ENCODE results near the gene TXNL4A.
"Not testable (repeated sequence)": the region's sequence is repeated elsewhere in the genome, so short reads cannot be mapped to it uniquely, and the experiment has no call there.

The TXNL4A gene

DNA sequence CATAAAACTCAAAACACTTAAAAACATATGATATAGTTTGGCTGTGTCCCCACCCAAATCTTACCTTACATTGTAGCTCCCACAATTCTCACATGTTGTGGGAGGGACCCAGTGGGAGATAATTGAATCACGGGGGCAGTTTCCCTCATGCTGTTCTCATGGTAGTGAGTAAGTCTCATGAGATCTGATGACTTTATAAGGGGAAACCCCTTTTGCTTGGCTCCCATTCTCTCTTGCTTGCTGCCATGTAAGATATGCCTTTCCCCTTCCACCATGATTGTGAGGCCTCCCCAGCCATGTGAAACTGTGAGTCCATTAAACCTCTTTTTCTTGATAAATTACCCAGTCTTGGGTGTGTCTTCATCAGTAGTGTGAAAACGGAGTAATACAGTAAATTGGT, 11.3 kb upstream of the TXNL4A start:
- WGBS, 2 experiments = 84 to 86% methylated on average over 2 of the region's 2 CpGs
- not testable (repeated sequence) for H3K4me1 ChIP-seq (ENCODE audit: control insufficient read depth, insufficient read depth, low read length); H3K27ac ChIP-seq (ENCODE audit: insufficient read depth, low read depth, low read length, poor library complexity, severe bottlenecking); H3K9me3 ChIP-seq (ENCODE audit: control insufficient read depth, low read length); H3K27me3 ChIP-seq (ENCODE audit: control insufficient read depth, insufficient read depth, low read length, poor library complexity, severe bottlenecking); H3K4me3 ChIP-seq (ENCODE audit: insufficient read depth, low read depth, low read length); H3K36me3 ChIP-seq (ENCODE audit: control insufficient read depth, insufficient read depth, low read length)

DNA sequence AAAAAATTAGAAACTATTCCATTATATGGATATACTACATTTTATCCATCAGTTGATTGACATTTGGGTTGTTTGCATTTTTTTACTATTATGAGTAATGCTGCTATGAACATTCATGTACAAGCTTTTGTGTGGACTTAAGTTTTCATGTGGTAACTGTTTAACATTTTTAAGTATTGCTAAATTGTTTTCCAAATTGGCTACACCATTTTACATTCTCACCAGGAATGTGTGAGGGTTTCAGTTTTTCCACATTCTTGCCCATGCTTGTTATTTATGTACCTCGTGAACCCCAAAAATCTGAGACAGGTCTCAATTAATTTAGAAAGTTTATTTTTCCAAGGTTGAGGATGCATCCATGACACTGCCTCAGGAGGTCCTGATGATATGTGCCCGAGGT, 3.1 kb upstream of the TXNL4A start:
- Histone ChIP-seq H3K36me3 (ENCODE audit: control insufficient read depth, insufficient read depth, low read length) (no peaks in the 10 kb centered on the region), H3K4me3 (ENCODE audit: insufficient read depth, low read depth, low read length) (no peak overlapping the region), H3K9me3 (ENCODE audit: control insufficient read depth, low read length) (no peaks in the 10 kb centered on the region), H3K27ac (ENCODE audit: insufficient read depth, low read depth, low read length, poor library complexity, severe bottlenecking) (no peak overlapping the region), H3K27me3 (ENCODE audit: control insufficient read depth, insufficient read depth, low read length, poor library complexity, severe bottlenecking) (no peaks in the 10 kb centered on the region), H3K4me1 (ENCODE audit: control insufficient read depth, insufficient read depth, low read length) (peaks cover 10% of the 10 kb centered on the region)
- WGBS, 2 experiments = 91% methylated on average over 2 of the region's 2 CpGs

DNA sequence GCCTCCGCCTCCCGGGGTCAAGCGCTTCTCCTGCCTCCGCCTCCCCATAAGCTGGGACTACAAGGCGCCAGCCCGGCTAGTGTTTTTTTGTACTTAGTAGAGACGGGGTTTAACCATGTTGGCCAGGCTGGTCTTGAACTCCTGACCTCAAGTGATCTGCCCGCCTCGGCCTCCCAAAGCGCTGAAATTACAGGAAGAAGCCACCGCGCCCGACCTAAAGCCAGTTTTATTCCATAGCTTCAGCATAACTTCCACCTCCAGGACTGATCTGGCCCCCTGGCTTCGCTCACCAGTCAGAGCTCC, 783 bp upstream of the TXNL4A start:
- H3K27ac ChIP-seq (ENCODE audit: insufficient read depth, low read depth, low read length, poor library complexity, severe bottlenecking) = no peak overlapping the region
- WGBS, 2 experiments = 79 to 86% methylated on average over 14 of the region's 14 CpGs
- peaks cover 6% of the 10 kb centered on the region for H3K36me3 ChIP-seq (ENCODE audit: control insufficient read depth, insufficient read depth, low read length)
- H3K9me3 ChIP-seq (ENCODE audit: control insufficient read depth, low read length) = no peaks in the 10 kb centered on the region
- H3K4me3 ChIP-seq (ENCODE audit: insufficient read depth, low read depth, low read length) = peak overlapping the region; percentile 84
- peaks cover 11% of the 10 kb centered on the region for H3K4me1 ChIP-seq (ENCODE audit: control insufficient read depth, insufficient read depth, low read length)
- H3K27me3 ChIP-seq (ENCODE audit: control insufficient read depth, insufficient read depth, low read length, poor library complexity, severe bottlenecking) = no peaks in the 10 kb centered on the region

DNA sequence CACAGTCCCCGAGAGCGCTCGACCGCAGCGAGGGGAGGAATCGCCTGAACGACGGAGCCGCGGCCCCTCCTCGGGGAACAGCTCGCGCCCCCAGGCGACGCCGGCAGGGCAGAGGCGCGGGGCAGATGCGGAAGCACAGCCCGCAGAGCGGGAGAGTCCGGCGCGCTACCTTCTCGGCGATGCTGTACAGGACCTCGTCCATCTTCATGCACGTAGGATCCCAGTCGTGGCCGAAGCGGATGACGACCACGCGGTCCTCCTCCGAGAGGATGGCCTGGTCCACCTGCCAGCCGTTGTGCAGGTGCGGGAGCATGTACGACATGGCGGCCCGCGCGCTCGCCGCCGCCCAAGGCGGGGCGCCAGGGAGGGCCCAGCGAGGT, 302 bp downstream of the TXNL4A start:
- Histone ChIP-seq H3K36me3 (ENCODE audit: control insufficient read depth, insufficient read depth, low read length) (peaks cover 6% of the 10 kb centered on the region), H3K4me1 (ENCODE audit: control insufficient read depth, insufficient read depth, low read length) (peaks cover 11% of the 10 kb centered on the region), H3K27me3 (ENCODE audit: control insufficient read depth, insufficient read depth, low read length, poor library complexity, severe bottlenecking) (no peaks in the 10 kb centered on the region), H3K27ac (ENCODE audit: insufficient read depth, low read depth, low read length, poor library complexity, severe bottlenecking) (peak overlapping the region; percentile 61), H3K9me3 (ENCODE audit: control insufficient read depth, low read length) (no peaks in the 10 kb centered on the region), H3K4me3 (ENCODE audit: insufficient read depth, low read depth, low read length) (peak overlapping the region; percentile 84)
- 0% methylated on average over 48 of the region's 48 CpGs for WGBS, 2 experiments

DNA sequence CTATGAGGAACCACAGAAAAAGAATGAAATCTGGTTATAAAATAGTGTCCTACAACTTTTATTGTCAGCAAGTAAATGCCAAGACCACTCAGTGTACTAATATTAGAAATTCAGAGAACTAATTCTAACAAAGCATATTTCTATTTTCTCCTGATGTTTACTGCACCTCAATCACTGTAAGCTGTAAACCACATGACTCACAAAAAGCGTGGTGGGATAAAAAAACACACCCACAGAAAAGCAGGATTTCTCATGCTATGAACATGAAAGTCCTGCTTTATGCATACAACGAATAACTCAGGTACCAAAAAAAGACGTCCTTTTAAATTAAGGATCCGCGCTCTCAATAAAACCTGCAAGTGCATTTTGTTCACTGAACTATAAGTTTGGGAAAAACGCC, 797 bp downstream of the TXNL4A start:
- 0 to 1% methylated on average over 5 to 6 of the region's 6 CpGs for WGBS, 2 experiments
- Histone ChIP-seq H3K36me3 (ENCODE audit: control insufficient read depth, insufficient read depth, low read length) (peaks cover 6% of the 10 kb centered on the region), H3K9me3 (ENCODE audit: control insufficient read depth, low read length) (no peaks in the 10 kb centered on the region), H3K27me3 (ENCODE audit: control insufficient read depth, insufficient read depth, low read length, poor library complexity, severe bottlenecking) (no peaks in the 10 kb centered on the region), H3K4me1 (ENCODE audit: control insufficient read depth, insufficient read depth, low read length) (peaks cover 11% of the 10 kb centered on the region), H3K4me3 (ENCODE audit: insufficient read depth, low read depth, low read length) (peak overlapping the region; percentile 84), H3K27ac (ENCODE audit: insufficient read depth, low read depth, low read length, poor library complexity, severe bottlenecking) (no peak overlapping the region)

DNA sequence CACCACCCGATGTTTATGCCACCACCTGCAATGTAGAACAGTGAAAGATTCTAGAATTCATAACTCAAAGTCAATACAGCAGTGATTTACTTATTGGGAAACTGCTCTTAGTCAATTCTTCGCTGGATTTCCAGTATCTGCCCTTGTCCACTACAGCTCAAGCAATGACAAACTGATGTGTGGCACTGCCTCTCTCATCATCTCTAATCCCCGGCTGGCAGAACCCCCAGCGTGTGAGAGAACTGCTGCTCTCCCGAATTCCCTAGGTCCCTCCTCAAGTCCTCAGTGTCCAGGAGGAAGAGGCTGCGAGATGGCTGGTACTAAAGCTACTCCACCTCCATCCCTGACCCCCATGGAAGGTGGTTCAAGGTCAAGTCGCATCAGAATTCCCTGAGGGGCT, 1.6 kb downstream of the TXNL4A start:
- Histone ChIP-seq H3K27ac (ENCODE audit: insufficient read depth, low read depth, low read length, poor library complexity, severe bottlenecking) (no peak overlapping the region), H3K9me3 (ENCODE audit: control insufficient read depth, low read length) (no peaks in the 10 kb centered on the region), H3K4me1 (ENCODE audit: control insufficient read depth, insufficient read depth, low read length) (peaks cover 11% of the 10 kb centered on the region), H3K36me3 (ENCODE audit: control insufficient read depth, insufficient read depth, low read length) (peaks cover 6% of the 10 kb centered on the region), H3K27me3 (ENCODE audit: control insufficient read depth, insufficient read depth, low read length, poor library complexity, severe bottlenecking) (no peaks in the 10 kb centered on the region), H3K4me3 (ENCODE audit: insufficient read depth, low read depth, low read length) (peak overlapping the region; percentile 8)
- WGBS, 2 experiments = 64 to 71% methylated on average over 7 of the region's 7 CpGs

DNA sequence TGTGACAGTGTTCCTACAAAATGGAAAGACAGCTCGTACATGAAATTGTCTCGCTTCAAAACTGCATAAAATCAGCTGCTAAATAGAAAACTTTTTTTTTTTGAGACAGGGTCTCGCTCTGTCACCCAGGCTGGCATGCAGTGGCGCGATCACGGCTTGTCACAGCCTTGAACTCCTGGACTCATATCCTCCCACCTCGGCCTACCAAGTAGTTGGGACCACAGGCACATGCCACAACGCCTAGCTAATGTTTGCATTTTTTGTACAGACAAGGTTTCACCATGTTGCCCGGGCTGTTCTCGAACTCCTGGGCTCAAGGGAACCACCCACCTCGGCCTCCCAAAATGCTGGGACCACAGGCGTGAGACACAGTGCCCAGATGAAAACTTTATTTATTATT, 3.2 kb downstream of the TXNL4A start:
- no peaks in the 10 kb centered on the region for H3K27me3 ChIP-seq (ENCODE audit: control insufficient read depth, insufficient read depth, low read length, poor library complexity, severe bottlenecking)
- 93 to 95% methylated on average over 12 of the region's 12 CpGs for WGBS, 2 experiments
- H3K4me3 ChIP-seq (ENCODE audit: insufficient read depth, low read depth, low read length) = no peak overlapping the region
- H3K4me1 ChIP-seq (ENCODE audit: control insufficient read depth, insufficient read depth, low read length) = peaks cover 11% of the 10 kb centered on the region
- H3K27ac ChIP-seq (ENCODE audit: insufficient read depth, low read depth, low read length, poor library complexity, severe bottlenecking) = no peak overlapping the region
- H3K9me3 ChIP-seq (ENCODE audit: control insufficient read depth, low read length) = no peaks in the 10 kb centered on the region
- H3K36me3 ChIP-seq (ENCODE audit: control insufficient read depth, insufficient read depth, low read length) = peaks cover 6% of the 10 kb centered on the region

DNA sequence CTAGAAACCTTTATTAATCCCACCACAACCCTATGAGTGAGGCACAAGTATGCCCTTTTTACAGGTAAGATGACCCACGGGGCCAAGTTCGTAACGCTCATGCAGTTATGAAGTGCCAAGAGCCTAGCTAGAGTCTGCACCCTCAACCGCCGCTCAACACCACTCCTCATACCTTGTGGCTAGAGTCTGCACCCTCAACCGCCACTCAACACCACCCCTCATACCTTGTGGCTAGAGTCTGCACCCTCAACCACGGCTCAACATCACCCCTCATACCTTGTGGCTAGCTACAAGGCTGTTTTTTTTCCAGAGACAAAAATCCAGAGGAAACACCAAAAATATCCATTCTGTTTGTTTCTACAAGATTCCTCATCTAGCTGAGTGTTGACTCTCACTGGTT, 4.6 kb downstream of the TXNL4A start:
- Histone ChIP-seq H3K27ac (ENCODE audit: insufficient read depth, low read depth, low read length, poor library complexity, severe bottlenecking) (no peak overlapping the region), H3K27me3 (ENCODE audit: control insufficient read depth, insufficient read depth, low read length, poor library complexity, severe bottlenecking) (no peaks in the 10 kb centered on the region), H3K4me3 (ENCODE audit: insufficient read depth, low read depth, low read length) (no peak overlapping the region), H3K9me3 (ENCODE audit: control insufficient read depth, low read length) (no peaks in the 10 kb centered on the region), H3K4me1 (ENCODE audit: control insufficient read depth, insufficient read depth, low read length) (peaks cover 11% of the 10 kb centered on the region), H3K36me3 (ENCODE audit: control insufficient read depth, insufficient read depth, low read length) (peaks cover 6% of the 10 kb centered on the region)
- 95 to 96% methylated on average over 7 of the region's 7 CpGs for WGBS, 2 experiments

DNA sequence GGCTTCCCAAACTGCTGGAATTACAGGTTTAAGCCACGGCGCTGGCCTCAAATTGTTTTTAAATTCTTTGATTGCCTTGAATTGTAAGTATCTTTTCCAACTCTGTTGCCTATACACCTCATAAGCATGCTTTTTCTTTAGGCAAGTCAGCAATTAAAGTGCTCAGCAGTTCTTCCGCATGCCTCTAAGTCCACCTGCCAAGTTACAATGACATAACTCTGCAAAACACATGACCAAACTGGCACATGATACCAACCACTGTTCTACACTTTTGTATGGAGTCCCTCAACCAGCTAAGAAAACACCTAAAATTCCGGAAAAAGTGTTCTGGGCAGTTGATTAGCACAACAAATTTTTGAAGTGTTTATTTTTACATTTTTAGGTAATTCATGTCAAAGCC, 5.1 kb downstream of the TXNL4A start:
- H3K27me3 ChIP-seq (ENCODE audit: control insufficient read depth, insufficient read depth, low read length, poor library complexity, severe bottlenecking) = no peaks in the 10 kb centered on the region
- H3K36me3 ChIP-seq (ENCODE audit: control insufficient read depth, insufficient read depth, low read length) = peaks cover 6% of the 10 kb centered on the region
- 94% methylated on average over 3 to 4 of the region's 4 CpGs for WGBS, 2 experiments
- H3K4me3 ChIP-seq (ENCODE audit: insufficient read depth, low read depth, low read length) = no peak overlapping the region
- no peaks in the 10 kb centered on the region for H3K9me3 ChIP-seq (ENCODE audit: control insufficient read depth, low read length)
- peaks cover 11% of the 10 kb centered on the region for H3K4me1 ChIP-seq (ENCODE audit: control insufficient read depth, insufficient read depth, low read length)
- no peak overlapping the region for H3K27ac ChIP-seq (ENCODE audit: insufficient read depth, low read depth, low read length, poor library complexity, severe bottlenecking)

DNA sequence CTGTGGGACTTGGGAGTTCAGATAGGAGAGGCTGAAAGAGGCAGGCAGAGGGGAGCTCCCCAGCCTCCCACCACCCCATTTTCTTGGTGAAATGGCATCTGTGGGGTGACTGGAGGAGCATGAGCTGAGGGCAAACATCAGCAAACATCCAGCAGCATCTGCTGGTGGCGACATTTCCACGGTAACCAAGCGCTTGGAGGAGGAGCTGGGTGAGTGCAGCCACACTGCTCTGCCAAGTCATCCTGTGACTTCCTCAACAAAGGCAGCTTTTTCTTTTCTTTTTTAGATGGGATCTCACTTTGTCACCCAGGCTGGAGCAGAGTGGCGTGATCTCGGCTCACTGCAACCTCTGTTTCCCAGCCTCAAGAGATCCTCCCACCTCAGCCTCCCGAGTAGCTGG, 5.6 kb downstream of the TXNL4A start:
- H3K4me3 ChIP-seq (ENCODE audit: insufficient read depth, low read depth, low read length) = no peak overlapping the region
- H3K27ac ChIP-seq (ENCODE audit: insufficient read depth, low read depth, low read length, poor library complexity, severe bottlenecking) = no peak overlapping the region
- H3K4me1 ChIP-seq (ENCODE audit: control insufficient read depth, insufficient read depth, low read length) = peaks cover 11% of the 10 kb centered on the region
- no peaks in the 10 kb centered on the region for H3K9me3 ChIP-seq (ENCODE audit: control insufficient read depth, low read length)
- no peaks in the 10 kb centered on the region for H3K27me3 ChIP-seq (ENCODE audit: control insufficient read depth, insufficient read depth, low read length, poor library complexity, severe bottlenecking)
- WGBS, 2 experiments = 89 to 94% methylated on average over 6 of the region's 6 CpGs
- peaks cover 6% of the 10 kb centered on the region for H3K36me3 ChIP-seq (ENCODE audit: control insufficient read depth, insufficient read depth, low read length)

DNA sequence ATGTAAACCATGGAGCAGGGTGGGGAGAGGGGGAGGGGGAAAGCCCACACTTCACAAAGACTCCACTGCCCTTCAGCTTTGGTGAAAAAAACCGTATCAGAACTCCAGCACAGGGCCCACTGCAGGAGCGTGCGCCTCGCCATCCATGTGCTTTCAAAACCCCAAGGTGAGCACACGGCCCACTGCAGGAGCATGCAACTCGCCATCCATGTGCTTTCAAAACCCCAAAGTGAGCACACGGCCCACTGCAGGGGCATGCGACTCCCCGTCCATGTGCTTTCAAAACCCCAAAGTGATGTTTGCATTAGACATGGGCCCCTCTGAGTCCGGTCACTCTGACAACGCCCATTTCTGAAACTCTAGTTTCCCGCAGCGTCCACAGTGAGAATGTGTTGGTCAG, 7.8 kb downstream of the TXNL4A start:
- no peaks in the 10 kb centered on the region for H3K4me1 ChIP-seq (ENCODE audit: control insufficient read depth, insufficient read depth, low read length)
- WGBS, 2 experiments = 94% methylated on average over 13 of the region's 13 CpGs

More for the DNA sequence above, 7.8 kb downstream of the TXNL4A start:
- no peak overlapping the region for H3K4me3 ChIP-seq (ENCODE audit: insufficient read depth, low read depth, low read length)
- no peak overlapping the region for H3K27ac ChIP-seq (ENCODE audit: insufficient read depth, low read depth, low read length, poor library complexity, severe bottlenecking)
- H3K9me3 ChIP-seq (ENCODE audit: control insufficient read depth, low read length) = no peaks in the 10 kb centered on the region
- peaks cover 13% of the 10 kb centered on the region for H3K36me3 ChIP-seq (ENCODE audit: control insufficient read depth, insufficient read depth, low read length)
- no peaks in the 10 kb centered on the region for H3K27me3 ChIP-seq (ENCODE audit: control insufficient read depth, insufficient read depth, low read length, poor library complexity, severe bottlenecking)
